ENCODE results near the gene ACER1.
"Not testable (repeated sequence)": the region's sequence is repeated elsewhere in the genome, so short reads cannot be mapped to it uniquely, and the experiment has no call there.

Gene ACER1

GRCh38 chr19:6324757-6325156, 8.7 kb downstream of the ACER1 start:
- Histone ChIP-seq H3K4me3 (ENCODE audit: extremely low read depth, insufficient read depth, low read length, poor library complexity, severe bottlenecking) (no peak overlapping the region), H3K9me3 (ENCODE audit: control insufficient read depth, low read length) (no peaks in the 10 kb centered on the region), H3K27ac (ENCODE audit: low read depth, low read length, severe bottlenecking) (no peak overlapping the region), H3K4me1 (ENCODE audit: control insufficient read depth, insufficient read depth, low read length, poor library complexity, severe bottlenecking) (no peaks in the 10 kb centered on the region), H3K36me3 (ENCODE audit: control insufficient read depth, insufficient read depth, low read length) (no peaks in the 10 kb centered on the region)
- WGBS, 2 experiments (ENCODE audit: insufficient coverage in 2 of 2): 68 to 83% methylated on average over 3 to 4 of the region's 4 CpGs

- H3K4me1 ChIP-seq (ENCODE audit: control insufficient read depth, insufficient read depth, low read length, poor library complexity, severe bottlenecking): no peaks in the 10 kb centered on the region
- 21 to 67% methylated on average over 1 of the region's 3 CpGs for WGBS, 2 experiments (ENCODE audit: insufficient coverage in 2 of 2)
- no peak overlapping the region for H3K27ac ChIP-seq (ENCODE audit: low read depth, low read length, severe bottlenecking)
- H3K9me3 ChIP-seq (ENCODE audit: control insufficient read depth, low read length): no peaks in the 10 kb centered on the region
- H3K4me3 ChIP-seq (ENCODE audit: extremely low read depth, insufficient read depth, low read length, poor library complexity, severe bottlenecking): no peak overlapping the region
- H3K36me3 ChIP-seq (ENCODE audit: control insufficient read depth, insufficient read depth, low read length): no peaks in the 10 kb centered on the region
These were observed 11.1 kb downstream of the ACER1 start for GRCh38 chr19:6322284-6322683.

GRCh38 chr19:6319376-6319775, 14.0 kb downstream of the ACER1 start:
- Histone ChIP-seq H3K4me3 (ENCODE audit: extremely low read depth, insufficient read depth, low read length, poor library complexity, severe bottlenecking) (no peak overlapping the region), H3K36me3 (ENCODE audit: control insufficient read depth, insufficient read depth, low read length) (no peaks in the 10 kb centered on the region), H3K9me3 (ENCODE audit: control insufficient read depth, low read length) (no peaks in the 10 kb centered on the region), H3K4me1 (ENCODE audit: control insufficient read depth, insufficient read depth, low read length, poor library complexity, severe bottlenecking) (no peaks in the 10 kb centered on the region), H3K27ac (ENCODE audit: low read depth, low read length, severe bottlenecking) (no peak overlapping the region)
- WGBS, 2 experiments (ENCODE audit: insufficient coverage in 2 of 2): 43 to 65% methylated on average over 2 to 3 of the region's 4 CpGs

GRCh38 chr19:6318772-6319171, 14.6 kb downstream of the ACER1 start:
- H3K4me1 ChIP-seq (ENCODE audit: control insufficient read depth, insufficient read depth, low read length, poor library complexity, severe bottlenecking): no peaks in the 10 kb centered on the region
- H3K4me3 ChIP-seq (ENCODE audit: extremely low read depth, insufficient read depth, low read length, poor library complexity, severe bottlenecking): no peak overlapping the region
- H3K27ac ChIP-seq (ENCODE audit: low read depth, low read length, severe bottlenecking): no peak overlapping the region
- no peaks in the 10 kb centered on the region for H3K36me3 ChIP-seq (ENCODE audit: control insufficient read depth, insufficient read depth, low read length)
- 73 to 83% methylated on average over 3 to 4 of the region's 5 CpGs for WGBS, 2 experiments (ENCODE audit: insufficient coverage in 2 of 2)
- no peaks in the 10 kb centered on the region for H3K9me3 ChIP-seq (ENCODE audit: control insufficient read depth, low read length)

GRCh38 chr19:6315646-6316045, 17.8 kb downstream of the ACER1 start:
- H3K4me1 ChIP-seq (ENCODE audit: control insufficient read depth, insufficient read depth, low read length, poor library complexity, severe bottlenecking); H3K36me3 ChIP-seq (ENCODE audit: control insufficient read depth, insufficient read depth, low read length); H3K4me3 ChIP-seq (ENCODE audit: extremely low read depth, insufficient read depth, low read length, poor library complexity, severe bottlenecking); H3K9me3 ChIP-seq (ENCODE audit: control insufficient read depth, low read length); H3K27ac ChIP-seq (ENCODE audit: low read depth, low read length, severe bottlenecking): not testable (repeated sequence)
- WGBS, 2 experiments (ENCODE audit: insufficient coverage in 2 of 2): 67 to 68% methylated on average over 3 to 4 of the region's 5 CpGs

- no peak overlapping the region for H3K4me3 ChIP-seq (ENCODE audit: extremely low read depth, insufficient read depth, low read length, poor library complexity, severe bottlenecking)
- no peak overlapping the region for H3K27ac ChIP-seq (ENCODE audit: low read depth, low read length, severe bottlenecking)
- H3K4me1 ChIP-seq (ENCODE audit: control insufficient read depth, insufficient read depth, low read length, poor library complexity, severe bottlenecking): no peaks in the 10 kb centered on the region
- 78% methylated on average over 1 to 4 of the region's 5 CpGs for WGBS, 2 experiments (ENCODE audit: insufficient coverage in 2 of 2)
- no peaks in the 10 kb centered on the region for H3K9me3 ChIP-seq (ENCODE audit: control insufficient read depth, low read length)
- H3K36me3 ChIP-seq (ENCODE audit: control insufficient read depth, insufficient read depth, low read length): no peaks in the 10 kb centered on the region
These were observed 19.9 kb downstream of the ACER1 start for GRCh38 chr19:6313398-6313969.

GRCh38 chr19:6312018-6312417, 21.4 kb downstream of the ACER1 start:
- Histone ChIP-seq H3K4me1 (ENCODE audit: control insufficient read depth, insufficient read depth, low read length, poor library complexity, severe bottlenecking) (no peaks in the 10 kb centered on the region), H3K36me3 (ENCODE audit: control insufficient read depth, insufficient read depth, low read length) (no peaks in the 10 kb centered on the region), H3K27ac (ENCODE audit: low read depth, low read length, severe bottlenecking) (no peak overlapping the region), H3K4me3 (ENCODE audit: extremely low read depth, insufficient read depth, low read length, poor library complexity, severe bottlenecking) (no peak overlapping the region), H3K9me3 (ENCODE audit: control insufficient read depth, low read length) (no peaks in the 10 kb centered on the region)
- 45 to 68% methylated on average over 4 to 8 of the region's 9 CpGs for WGBS, 2 experiments (ENCODE audit: insufficient coverage in 2 of 2)

GRCh38 chr19:6298413-6298812, 35.0 kb downstream of the ACER1 start:
- Histone ChIP-seq H3K36me3 (ENCODE audit: control insufficient read depth, insufficient read depth, low read length) (no peaks in the 10 kb centered on the region), H3K27ac (ENCODE audit: low read depth, low read length, severe bottlenecking) (no peak overlapping the region), H3K4me1 (ENCODE audit: control insufficient read depth, insufficient read depth, low read length, poor library complexity, severe bottlenecking) (no peaks in the 10 kb centered on the region), H3K9me3 (ENCODE audit: control insufficient read depth, low read length) (peaks cover 19% of the 10 kb centered on the region), H3K4me3 (ENCODE audit: extremely low read depth, insufficient read depth, low read length, poor library complexity, severe bottlenecking) (no peak overlapping the region)
- WGBS, 2 experiments (ENCODE audit: insufficient coverage in 2 of 2): 71 to 78% methylated on average over 5 of the region's 5 CpGs

GRCh38 chr19:6297202-6297601, 36.2 kb downstream of the ACER1 start:
- peaks cover 31% of the 10 kb centered on the region for H3K9me3 ChIP-seq (ENCODE audit: control insufficient read depth, low read length)
- H3K4me1 ChIP-seq (ENCODE audit: control insufficient read depth, insufficient read depth, low read length, poor library complexity, severe bottlenecking): no peaks in the 10 kb centered on the region
- WGBS, 2 experiments (ENCODE audit: insufficient coverage in 2 of 2): 77 to 89% methylated on average over 3 to 5 of the region's 6 CpGs
- no peak overlapping the region for H3K4me3 ChIP-seq (ENCODE audit: extremely low read depth, insufficient read depth, low read length, poor library complexity, severe bottlenecking)
- H3K36me3 ChIP-seq (ENCODE audit: control insufficient read depth, insufficient read depth, low read length): no peaks in the 10 kb centered on the region
- no peak overlapping the region for H3K27ac ChIP-seq (ENCODE audit: low read depth, low read length, severe bottlenecking)

GRCh38 chr19:6292006-6292405, 41.4 kb downstream of the ACER1 start:
- Histone ChIP-seq H3K4me1 (ENCODE audit: control insufficient read depth, insufficient read depth, low read length, poor library complexity, severe bottlenecking) (no peaks in the 10 kb centered on the region), H3K4me3 (ENCODE audit: extremely low read depth, insufficient read depth, low read length, poor library complexity, severe bottlenecking) (no peak overlapping the region), H3K36me3 (ENCODE audit: control insufficient read depth, insufficient read depth, low read length) (no peaks in the 10 kb centered on the region), H3K9me3 (ENCODE audit: control insufficient read depth, low read length) (peaks cover 46% of the 10 kb centered on the region), H3K27ac (ENCODE audit: low read depth, low read length, severe bottlenecking) (no peak overlapping the region)
- 100% methylated on average over 1 of the region's 4 CpGs; no CpG with 5 or more reads in 1 of the 2 experiments for WGBS, 2 experiments (ENCODE audit: insufficient coverage in 2 of 2)

- Histone ChIP-seq H3K4me1 (ENCODE audit: control insufficient read depth, insufficient read depth, low read length, poor library complexity, severe bottlenecking) (no peaks in the 10 kb centered on the region), H3K9me3 (ENCODE audit: control insufficient read depth, low read length) (peaks cover 43% of the 10 kb centered on the region), H3K36me3 (ENCODE audit: control insufficient read depth, insufficient read depth, low read length) (no peaks in the 10 kb centered on the region), H3K27ac (ENCODE audit: low read depth, low read length, severe bottlenecking) (no peak overlapping the region), H3K4me3 (ENCODE audit: extremely low read depth, insufficient read depth, low read length, poor library complexity, severe bottlenecking) (no peak overlapping the region)
- WGBS, 2 experiments (ENCODE audit: insufficient coverage in 2 of 2): 100% methylated on average over 1 of the region's 1 CpG
These were observed 44.7 kb downstream of the ACER1 start for GRCh38 chr19:6288737-6289136.
